NCI-H1105 (cell line): ENCODE measurements around the gene TTC7B.

Source experiments
- DNase-seq: peaks from one replicate; lab custom pipeline; 2025; lab: John Stamatoyannopoulos, UW

TTC7B gene

GRCh38 chr14:90617961-90618360, 198.3 kb downstream of the TTC7B start:
- DNase-seq = no peak

GRCh38 chr14:90616881-90617280, 199.3 kb downstream of the TTC7B start:
- DNase-seq = no peak

- DNase-seq = no peak
Observed at GRCh38 chr14:90616313-90616712, 199.9 kb downstream of the TTC7B start.

- DNase-seq = no peak
Observed at GRCh38 chr14:90615517-90616060, 200.6 kb downstream of the TTC7B start.

GRCh38 chr14:90614696-90615516, 201.3 kb downstream of the TTC7B start:
- DNase-seq = no peak

- DNase-seq = no peak
Observed at GRCh38 chr14:90613997-90614396, 202.2 kb downstream of the TTC7B start.

- no peak for DNase-seq
Observed at GRCh38 chr14:90613453-90613852, 202.8 kb downstream of the TTC7B start.

GRCh38 chr14:90612801-90613200, 203.4 kb downstream of the TTC7B start:
- DNase-seq = no peak

- no peak for DNase-seq
Observed at GRCh38 chr14:90611936-90612335, 204.3 kb downstream of the TTC7B start.

GRCh38 chr14:90611501-90611900, 204.7 kb downstream of the TTC7B start:
- no peak for DNase-seq

GRCh38 chr14:90610346-90611040, 205.7 kb downstream of the TTC7B start:
- DNase-seq = no peak

- no peak for DNase-seq
Observed at GRCh38 chr14:90609376-90609775, 206.9 kb downstream of the TTC7B start.

- no peak for DNase-seq
Observed at GRCh38 chr14:90608929-90609341, 207.3 kb downstream of the TTC7B start.

GRCh38 chr14:90608281-90608680, 207.9 kb downstream of the TTC7B start:
- no peak for DNase-seq

- no peak for DNase-seq
Observed at GRCh38 chr14:90607141-90607540, 209.1 kb downstream of the TTC7B start.

- no peak for DNase-seq
Observed at GRCh38 chr14:90606434-90606833, 209.8 kb downstream of the TTC7B start.

GRCh38 chr14:90605430-90605829, 210.8 kb downstream of the TTC7B start:
- no peak for DNase-seq

GRCh38 chr14:90604356-90604755, 211.9 kb downstream of the TTC7B start:
- DNase-seq = no peak

GRCh38 chr14:90603841-90604240, 212.4 kb downstream of the TTC7B start:
- no peak for DNase-seq

- no peak for DNase-seq
Observed at GRCh38 chr14:90603336-90603735, 212.9 kb downstream of the TTC7B start.

GRCh38 chr14:90602088-90602687, 214.0 kb downstream of the TTC7B start:
- no peak for DNase-seq

GRCh38 chr14:90601563-90601962, 214.7 kb downstream of the TTC7B start:
- DNase-seq = no peak

GRCh38 chr14:90600619-90601018, 215.6 kb downstream of the TTC7B start:
- DNase-seq = no peak
